HG03457 (cell line): Measurements from ENCODE around the gene BLOC1S4.

Experiments
- ATAC-seq: cut with Tn5 transposase; IDR thresholded peaks from one replicate; pipeline ENCODE4 v1.9.1; 2021; ENCODE audit warnings: moderate number of reproducible peaks; ENCODE audit not compliant: unreplicated experiment

The BLOC1S4 gene

DNA sequence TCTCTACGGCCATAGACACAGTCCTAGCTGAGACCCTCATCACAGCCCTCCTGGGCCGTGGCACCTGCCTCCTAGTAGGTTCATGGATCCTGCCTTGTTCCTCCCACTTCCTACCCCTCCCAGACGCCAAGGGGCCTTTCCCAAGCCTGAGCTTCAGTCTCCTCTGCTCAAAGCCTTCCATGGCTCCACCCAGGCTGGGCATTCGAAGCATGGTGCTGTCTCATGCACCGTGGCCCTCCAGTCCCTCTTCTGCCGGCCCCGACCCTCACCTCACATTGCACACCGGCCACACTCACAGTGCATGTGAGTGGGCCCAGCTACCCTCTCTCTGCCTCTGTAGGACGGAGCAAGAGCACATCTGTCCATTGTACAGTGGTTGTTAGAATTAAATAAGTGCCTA is 44.9 kb downstream of the BLOC1S4 start:
- no peak for ATAC-seq

DNA sequence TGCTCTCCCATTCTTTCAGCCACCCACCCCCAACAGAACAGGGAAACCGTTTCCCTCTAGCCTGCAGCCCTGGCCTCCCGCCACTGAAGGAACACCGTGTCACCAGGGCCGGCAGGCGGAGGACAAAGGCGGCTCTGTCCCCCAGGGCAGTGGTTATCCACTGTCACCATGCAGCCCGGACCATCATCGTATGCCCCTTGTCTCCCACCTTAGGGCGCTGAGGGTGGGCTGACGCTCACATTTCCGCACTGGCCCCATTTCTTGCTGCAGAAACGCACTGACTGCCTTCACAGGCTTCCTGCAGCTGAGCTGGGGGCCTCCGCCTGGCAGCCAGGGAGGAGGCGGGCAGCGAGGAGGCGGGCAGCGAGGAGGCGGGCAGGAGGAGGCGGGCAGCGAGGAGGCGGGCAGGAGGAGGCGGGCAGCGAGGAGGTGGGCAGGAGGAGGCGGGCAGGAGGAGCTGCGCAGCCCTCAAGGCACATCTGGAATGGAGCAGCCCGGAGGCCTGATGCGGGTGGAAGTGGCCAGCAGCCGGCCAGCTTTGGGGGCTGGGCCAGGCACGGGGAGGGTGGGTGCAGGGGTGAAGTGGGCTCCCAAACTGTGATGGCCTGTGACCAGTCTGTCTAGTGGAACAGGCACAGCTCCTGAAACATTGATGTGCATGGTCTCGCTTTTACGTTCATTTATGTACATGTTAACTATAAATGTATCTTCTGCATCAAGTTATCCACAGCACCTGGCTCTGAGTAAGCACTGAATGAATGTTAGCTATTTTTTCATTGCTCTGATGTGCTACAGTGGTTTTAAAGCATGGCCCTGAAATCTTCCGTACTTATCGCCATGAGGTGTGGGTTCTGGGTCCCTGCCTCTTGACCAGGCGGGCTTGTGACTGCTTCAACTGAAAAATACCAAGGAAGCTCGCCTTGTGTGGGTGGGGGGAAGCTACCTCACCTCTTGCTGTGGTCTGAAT is 46.0 kb downstream of the BLOC1S4 start:
- ATAC-seq = no peak

DNA sequence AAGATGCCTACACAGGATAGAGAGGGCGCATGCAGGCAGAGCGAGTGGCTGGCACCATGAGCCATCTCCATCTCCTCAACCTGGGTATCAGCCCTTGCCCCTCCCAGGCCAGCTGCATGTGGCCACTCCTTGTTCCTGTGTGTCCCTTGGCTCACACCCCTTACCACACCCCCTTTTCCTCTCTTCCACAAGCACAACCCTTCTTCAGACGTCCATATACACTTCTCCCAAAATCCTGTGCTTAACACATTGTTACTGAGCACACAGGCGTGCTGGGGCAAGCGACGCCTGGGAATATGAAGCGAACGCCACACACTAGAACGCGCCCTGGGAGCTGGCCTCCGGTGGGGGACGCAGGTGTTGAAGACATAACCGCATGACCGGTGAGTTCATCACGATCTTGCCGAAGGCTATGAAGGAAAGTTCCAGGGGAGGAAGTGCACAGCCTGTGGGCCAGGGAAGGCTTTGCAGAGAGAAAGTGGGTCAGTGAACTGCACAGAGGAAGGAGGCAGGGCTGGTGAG is 47.4 kb downstream of the BLOC1S4 start:
- ATAC-seq = no peak

DNA sequence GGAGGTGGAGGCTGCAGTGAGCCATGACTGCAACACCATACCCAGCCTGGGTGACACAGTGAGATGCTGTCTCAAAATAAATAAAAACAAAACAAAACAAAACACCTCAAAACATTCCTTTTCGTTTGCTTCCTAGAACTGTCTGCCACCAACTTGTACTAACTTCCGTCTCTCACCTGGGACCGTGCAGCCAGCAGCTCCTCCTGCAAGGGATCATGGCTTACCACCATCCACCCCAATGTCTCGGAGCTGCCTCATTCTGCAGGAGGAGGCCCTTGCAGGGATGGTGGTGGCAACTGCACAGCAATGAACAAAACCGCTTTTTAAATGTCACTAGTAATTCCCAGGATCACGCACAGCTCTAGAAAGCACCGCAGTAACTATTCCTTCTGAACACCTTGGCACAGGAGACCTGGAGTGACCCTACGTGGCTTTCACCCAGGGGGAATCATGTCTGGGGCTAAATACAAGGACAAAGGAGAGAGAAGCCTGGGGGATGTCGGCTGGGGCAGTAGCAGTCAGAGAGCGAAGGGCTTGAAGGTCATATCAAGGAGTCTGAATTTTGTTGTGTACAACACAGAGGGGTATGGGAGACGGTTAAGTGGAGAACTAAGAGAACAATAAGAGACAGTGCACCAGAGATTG is 49.1 kb downstream of the BLOC1S4 start:
- no peak for ATAC-seq

DNA sequence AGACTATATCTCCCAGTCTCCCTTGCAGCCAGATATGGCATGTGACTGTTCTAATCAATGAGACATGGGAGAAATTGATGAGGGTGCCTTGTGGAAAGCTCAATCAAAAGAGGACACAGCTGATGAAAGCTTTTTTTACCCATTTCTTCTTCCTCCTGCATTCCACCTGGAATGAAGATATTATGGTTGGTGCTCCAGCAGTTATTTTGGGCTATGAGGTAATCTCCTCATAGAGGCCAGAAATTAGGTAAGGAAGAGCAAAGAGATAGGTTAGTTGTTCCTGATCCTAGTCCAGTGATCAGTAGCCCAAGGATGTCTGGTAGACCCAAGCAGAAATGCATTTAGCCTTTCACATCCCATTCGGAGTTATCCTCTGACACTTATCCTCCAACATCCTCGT is 49.7 kb downstream of the BLOC1S4 start:
- no peak for ATAC-seq
